Caco-2 (cell line): Measurements from ENCODE around the gene WDR72. TPM values are rescaled to one million over a fixed set of nuclear protein-coding genes. Genes with fewer than 3 reads are reported as not detected.

Experiments
- Bru-seq: library from RNA; stranded (reverse); fragments of 400-500 nt; gene quantifications from one replicate; lab custom pipeline; 2021; lab: Mats Ljungman, UMichigan
- BruChase-seq, 2 experiments: library from RNA; stranded (reverse); fragments of 400-500 nt; gene quantifications; one replicate each; lab custom pipeline; 2021; lab: Mats Ljungman, UMichigan
- BruUV-seq: library from RNA; stranded (reverse); fragments of 400-500 nt; replicated peaks from 2 replicates; lab custom pipeline; 2021; lab: Mats Ljungman, UMichigan
- CTCF ChIA-PET: fragments of 300-600 bp; sonication (Branson Sonifier 250); formaldehyde crosslinking; loops from one replicate; lab custom pipeline; 2022; ENCODE audit warnings: antibody characterized with exemption; lab: Charles Lee
- POLR2A ChIA-PET: fragments of 300-600 bp; sonication (Branson Sonifier 250); formaldehyde crosslinking; loops from one replicate; lab custom pipeline; 2022; ENCODE audit warnings: antibody characterized with exemption; lab: Charles Lee
- DNase-seq, 2 experiments: peaks; one replicate each; pipeline versions ENCODE4 v3.0.0 to v3.0.0-alpha.2; 2020 to 2022
- H3K27me3 ChIP-seq: replicated peaks from 2 replicates; pipeline ENCODE4 v1.6.0; 2011; ENCODE audit warnings: low read length; ENCODE audit not compliant: control insufficient read depth, insufficient read depth
- H3K36me3 ChIP-seq: 2 replicates; pipeline ENCODE4 v1.5.1; 2011; ENCODE audit warnings: low read length; ENCODE audit not compliant: control insufficient read depth, insufficient read depth
- H3K4me1 ChIP-seq: fragments of 250-450 bp; sonication (Bioruptor Pico); 2 replicates; pipeline ENCODE4 v1.5.1; 2020; ENCODE audit warnings: mild to moderate bottlenecking
- H3K4me3 ChIP-seq: 2 replicates; pipeline ENCODE4 v1.5.1; 2011; ENCODE audit warnings: low read depth, mild to moderate bottlenecking, control low read depth, low read length
- H3K9me3 ChIP-seq: fragments of 250-450 bp; sonication (Bioruptor Pico); 2 replicates; pipeline ENCODE4 v1.5.1; 2020; ENCODE audit warnings: mild to moderate bottlenecking, moderate library complexity
- H3K27ac Mint-ChIP-seq: one replicate; pipeline ENCODE4 v1.8.0; 2022; ENCODE audit warnings: mixed read lengths; ENCODE audit not compliant: unreplicated experiment
- H3K27me3 Mint-ChIP-seq: one replicate; pipeline ENCODE4 v1.8.0; 2022; ENCODE audit warnings: mixed read lengths; ENCODE audit not compliant: insufficient read depth, unreplicated experiment
- H3K36me3 Mint-ChIP-seq: one replicate; pipeline ENCODE4 v1.8.0; 2022; ENCODE audit warnings: mild to moderate bottlenecking, mixed read lengths; ENCODE audit not compliant: insufficient read depth, unreplicated experiment
- H3K4me1 Mint-ChIP-seq: one replicate; pipeline ENCODE4 v1.8.0; 2022; ENCODE audit warnings: low read depth, mixed read lengths; ENCODE audit not compliant: unreplicated experiment
- H3K4me3 Mint-ChIP-seq: one replicate; pipeline ENCODE4 v1.8.0; 2022; ENCODE audit warnings: mild to moderate bottlenecking, moderate library complexity, mixed read lengths; ENCODE audit not compliant: unreplicated experiment
- H3K9me3 Mint-ChIP-seq: one replicate; pipeline ENCODE4 v1.8.0; 2022; ENCODE audit warnings: mixed read lengths; ENCODE audit not compliant: unreplicated experiment
- CTCF ChIP-seq, 2 experiments: fragments of 200-600 bp in 1 of 2; IDR thresholded peaks; 1 replicate in 1 of 2; 2 replicates in 1 of 2; pipeline versions ENCODE4 v1.5.1 to v1.8.0; 2011 to 2022; ENCODE audit warnings: antibody characterized with exemption in 1 of 2, control low read depth in 1 of 2, inconsistent platforms in 1 of 2, low read depth in 1 of 2, low read length in 1 of 2, mild to moderate bottlenecking in 1 of 2, moderate library complexity in 1 of 2; ENCODE audit not compliant: insufficient read depth in 1 of 2, severe bottlenecking in 1 of 2, unreplicated experiment in 1 of 2
- intact Hi-C: fragments of 100-400 bp; cut with micrococcal nuclease; formaldehyde crosslinking; loops from one replicate; pipeline ENCODE4 v1.10.0; 2022; ENCODE audit not compliant: unreplicated experiment
- long read RNA-seq: library from polyadenylated mRNA; stranded (forward); transcript quantifications from one replicate; pipeline ENCODE4 v2.0.0, GENCODE V29; 2022
- total RNA-seq: library from RNA; stranded (reverse); gene quantifications from 2 replicates; pipeline ENCODE4 v1.2.3, GENCODE V29; 2022

The WDR72 gene
- 10.1 and 11.2 TPM in 2 replicates for total RNA-seq
- percentile 48 among the genes with signal in this experiment for Bru-seq, nascent RNA
- percentile 41 among the genes with signal in this experiment for BruChase-seq, experiment 1, labeled RNA remaining after a 2-hour chase
- BruChase-seq, experiment 2, labeled RNA remaining after a 6-hour chase, result percentile 45 among the genes with signal in this experiment
- long read RNA-seq, full-length matches to known transcripts, result 37 of 41 reads
- long read RNA-seq, partial matches to known transcripts, result 0 of 41 reads
- long read RNA-seq, other reads (novel, unspliced or antisense), result 4 of 41 reads

- H3K27me3 Mint-ChIP-seq, result no peaks in the 10 kb centered on the region
- CTCF ChIA-PET, result no interaction called here
Measured at GRCh38 chr15:53759411-53759931, at the start of gene WDR72. Gene WDR72, minus strand, starts transcription at chr15:53759663. Its CDS starts 26,514 bp downstream, at chr15:53733149.

GRCh38 chr15:53808058-53808706 lies 48.7 kb upstream of the WDR72 start:
- peaks cover 21% of the 10 kb centered on the region for H3K4me1 Mint-ChIP-seq
- Histone ChIP-seq H3K36me3 (no peaks in the 10 kb centered on the region), H3K4me3 (no peak overlapping the region), H3K27me3 (no peaks in the 10 kb centered on the region), H3K4me1 (peaks cover 57% of the 10 kb centered on the region), H3K9me3 (no peaks in the 10 kb centered on the region)
- ChIA-PET CTCF (interaction anchor here (1.4 kb wide), 1 partner anchor 36 kb away, joined by 3 read pairs; no protein-coding TSS in a partner anchor), POLR2A (no interaction called here)
- BruUV-seq, result no TSS peak
- TF ChIP-seq CTCF (IDR thresholded peaks at IDR 0.05; ENCODE audit: insufficient read depth in 1 of 2, low read depth in 1 of 2, low read length in 1 of 2, severe bottlenecking in 1 of 2, unreplicated experiment in 1 of 2), result peak; percentile 52 to 59
- DNase-seq, result no peak
- peaks cover 6% of the 10 kb centered on the region for H3K36me3 Mint-ChIP-seq
- no peaks in the 10 kb centered on the region for H3K9me3 Mint-ChIP-seq
- no peak overlapping the region for H3K4me3 Mint-ChIP-seq
- intact Hi-C loops, result no loop called here
- peak overlapping the region; percentile 70 for H3K27ac Mint-ChIP-seq
- no peaks in the 10 kb centered on the region for H3K27me3 Mint-ChIP-seq

More at GRCh38 chr15:53759411-53759931, at the start of gene WDR72:
- Histone ChIP-seq H3K9me3 (no peaks in the 10 kb centered on the region), H3K36me3 (no peaks in the 10 kb centered on the region), H3K4me3 (no peak within 1 kb of the TSS), H3K4me1 (peaks cover 7% of the 10 kb centered on the region; the same call in 1 of the 2 replicates), H3K27me3 (no peaks in the 10 kb centered on the region)
- no TSS peak for BruUV-seq
- DNase-seq, result no peak
- H3K36me3 Mint-ChIP-seq, result no peaks in the 10 kb centered on the region
- intact Hi-C loops, result no loop called here
- POLR2A ChIA-PET, result no interaction called here
- no peak for TF ChIP-seq CTCF (IDR thresholded peaks at IDR 0.05; ENCODE audit: insufficient read depth in 1 of 2, low read depth in 1 of 2, low read length in 1 of 2, severe bottlenecking in 1 of 2, unreplicated experiment in 1 of 2)
- peaks cover 6% of the 10 kb centered on the region for H3K4me1 Mint-ChIP-seq
- H3K4me3 Mint-ChIP-seq, result no peak within 1 kb of the TSS
- H3K27ac Mint-ChIP-seq, result no peak within 1 kb of the TSS
- no peaks in the 10 kb centered on the region for H3K9me3 Mint-ChIP-seq

GRCh38 chr15:53807501-53807900 lies 48.0 kb upstream of the WDR72 start:
- Histone ChIP-seq H3K4me1 (peaks cover 50% of the 10 kb centered on the region), H3K27me3 (no peaks in the 10 kb centered on the region), H3K36me3 (no peaks in the 10 kb centered on the region), H3K9me3 (no peaks in the 10 kb centered on the region), H3K4me3 (no peak overlapping the region)
- H3K4me1 Mint-ChIP-seq, result peaks cover 21% of the 10 kb centered on the region
- intact Hi-C loops, result no loop called here
- H3K27ac Mint-ChIP-seq, result peak overlapping the region; percentile 55
- H3K9me3 Mint-ChIP-seq, result no peaks in the 10 kb centered on the region
- no TSS peak for BruUV-seq
- H3K36me3 Mint-ChIP-seq, result peaks cover 6% of the 10 kb centered on the region
- POLR2A ChIA-PET, result no interaction called here
- CTCF ChIA-PET, result interaction anchor here (1.4 kb wide), 1 partner anchor 36 kb away, joined by 3 read pairs; no protein-coding TSS in a partner anchor
- no peak for TF ChIP-seq CTCF (IDR thresholded peaks at IDR 0.05; ENCODE audit: insufficient read depth in 1 of 2, low read depth in 1 of 2, low read length in 1 of 2, severe bottlenecking in 1 of 2, unreplicated experiment in 1 of 2)
- no peak overlapping the region for H3K4me3 Mint-ChIP-seq
- H3K27me3 Mint-ChIP-seq, result no peaks in the 10 kb centered on the region
- no peak for DNase-seq
